Measurements from ENCODE around the gene SPACA9.

The SPACA9 gene

GRCh38 chr9:132887181-132888120 lies 8.8 kb downstream of the SPACA9 start:
- no peak for DNase-seq (ENCODE audit: low read depth in 1 of 2, low spot score in 1 of 2)
- in situ Hi-C loops (cut with HindIII; ENCODE audit: low pct_unique_long_range_greater_than_20kb, low sequenced_read_pairs) = no loop called here
- TF ChIP-seq JUND (IDR thresholded peaks at IDR 0.05; ENCODE audit: low read depth) = no peak

GRCh38 chr9:132888151-132888550 lies 9.5 kb downstream of the SPACA9 start:
- no peak for DNase-seq (ENCODE audit: low read depth in 1 of 2, low spot score in 1 of 2)
- no peak for TF ChIP-seq JUND (IDR thresholded peaks at IDR 0.05; ENCODE audit: low read depth)
- in situ Hi-C loops (cut with HindIII; ENCODE audit: low pct_unique_long_range_greater_than_20kb, low sequenced_read_pairs) = no loop called here

- in situ Hi-C loops (cut with HindIII; ENCODE audit: low pct_unique_long_range_greater_than_20kb, low sequenced_read_pairs) = no loop called here
- TF ChIP-seq JUND (IDR thresholded peaks at IDR 0.05; ENCODE audit: low read depth) = no peak
- DNase-seq (ENCODE audit: low read depth in 1 of 2, low spot score in 1 of 2) = no peak
Measured at GRCh38 chr9:132892400-132892799, 13.7 kb downstream of the SPACA9 start.

- no peak for DNase-seq (ENCODE audit: low read depth in 1 of 2, low spot score in 1 of 2)
- TF ChIP-seq JUND (IDR thresholded peaks at IDR 0.05; ENCODE audit: low read depth) = no peak
- in situ Hi-C loops (cut with HindIII; ENCODE audit: low pct_unique_long_range_greater_than_20kb, low sequenced_read_pairs) = no loop called here
Measured at GRCh38 chr9:132894346-132894745, 15.6 kb downstream of the SPACA9 start.

- in situ Hi-C loops (cut with HindIII; ENCODE audit: low pct_unique_long_range_greater_than_20kb, low sequenced_read_pairs) = no loop called here
- peak; percentile 57 to 78 for DNase-seq (ENCODE audit: low read depth in 1 of 2, low spot score in 1 of 2)
- no peak for TF ChIP-seq JUND (IDR thresholded peaks at IDR 0.05; ENCODE audit: low read depth)
Measured at GRCh38 chr9:132894862-132895835, 16.5 kb downstream of the SPACA9 start.

GRCh38 chr9:132896264-132896663 lies 17.6 kb downstream of the SPACA9 start:
- in situ Hi-C loops (cut with HindIII; ENCODE audit: low pct_unique_long_range_greater_than_20kb, low sequenced_read_pairs) = no loop called here
- DNase-seq (ENCODE audit: low read depth in 1 of 2, low spot score in 1 of 2) = no peak
- TF ChIP-seq JUND (IDR thresholded peaks at IDR 0.05; ENCODE audit: low read depth) = no peak

- no peak for TF ChIP-seq JUND (IDR thresholded peaks at IDR 0.05; ENCODE audit: low read depth)
- in situ Hi-C loops (cut with HindIII; ENCODE audit: low pct_unique_long_range_greater_than_20kb, low sequenced_read_pairs) = no loop called here
- DNase-seq (ENCODE audit: low read depth in 1 of 2, low spot score in 1 of 2) = no peak
Measured at GRCh38 chr9:132896906-132897305, 18.2 kb downstream of the SPACA9 start.

GRCh38 chr9:132898051-132898450 lies 19.4 kb downstream of the SPACA9 start:
- no peak for TF ChIP-seq JUND (IDR thresholded peaks at IDR 0.05; ENCODE audit: low read depth)
- no peak for DNase-seq (ENCODE audit: low read depth in 1 of 2, low spot score in 1 of 2)
- in situ Hi-C loops (cut with HindIII; ENCODE audit: low pct_unique_long_range_greater_than_20kb, low sequenced_read_pairs) = no loop called here

GRCh38 chr9:132901858-132902831 lies 23.4 kb downstream of the SPACA9 start:
- in situ Hi-C loops (cut with HindIII; ENCODE audit: low pct_unique_long_range_greater_than_20kb, low sequenced_read_pairs) = no loop called here
- no peak for TF ChIP-seq JUND (IDR thresholded peaks at IDR 0.05; ENCODE audit: low read depth)

GRCh38 chr9:132903574-132904492 lies 25.1 kb downstream of the SPACA9 start:
- no peak for DNase-seq (ENCODE audit: low read depth in 1 of 2, low spot score in 1 of 2)
- TF ChIP-seq JUND (IDR thresholded peaks at IDR 0.05; ENCODE audit: low read depth) = no peak
- in situ Hi-C loops (cut with HindIII; ENCODE audit: low pct_unique_long_range_greater_than_20kb, low sequenced_read_pairs) = no loop called here

More at GRCh38 chr9:132901858-132902831, 23.4 kb downstream of the SPACA9 start:
- peak; percentile 81 to 93 for DNase-seq (ENCODE audit: low read depth in 1 of 2, low spot score in 1 of 2)

GRCh38 chr9:132905726-132906125 lies 27.0 kb downstream of the SPACA9 start:
- no peak for DNase-seq (ENCODE audit: low read depth in 1 of 2, low spot score in 1 of 2)
- TF ChIP-seq JUND (IDR thresholded peaks at IDR 0.05; ENCODE audit: low read depth) = no peak
- in situ Hi-C loops (cut with HindIII; ENCODE audit: low pct_unique_long_range_greater_than_20kb, low sequenced_read_pairs) = no loop called here
